HG02610 (cell line): Measurements from ENCODE around the gene CPXM2.

Experiments used
- ATAC-seq: cut with Tn5 transposase; IDR thresholded peaks from one replicate; pipeline ENCODE4 v1.9.1; 2021; ENCODE audit warnings: mild to moderate bottlenecking, moderate library complexity; ENCODE audit not compliant: unreplicated experiment

Gene CPXM2

GRCh38 chr10:123878666-123879303, 12.8 kb downstream of the CPXM2 start:
- no peak for ATAC-seq

DNA sequence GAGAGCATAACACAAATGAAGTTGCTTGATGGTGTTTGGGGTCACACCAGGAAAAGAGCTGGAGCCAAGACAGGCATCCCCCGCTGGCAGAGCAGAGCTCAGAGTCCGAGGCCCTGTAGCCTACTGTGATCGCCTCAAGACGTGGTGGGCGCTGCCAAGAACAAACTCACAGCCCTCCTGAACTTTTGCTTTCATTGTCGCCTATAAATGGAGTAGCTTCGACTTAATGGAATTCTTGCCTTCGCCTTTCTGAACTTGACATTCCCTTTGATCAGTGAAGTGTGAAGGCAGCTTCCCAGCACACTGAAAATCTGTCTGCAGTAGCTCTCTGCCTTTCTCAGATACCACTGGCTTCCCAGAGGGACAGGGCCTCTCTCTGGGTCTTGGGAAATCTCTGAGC, 21.3 kb downstream of the CPXM2 start:
- ATAC-seq, result no peak

DNA sequence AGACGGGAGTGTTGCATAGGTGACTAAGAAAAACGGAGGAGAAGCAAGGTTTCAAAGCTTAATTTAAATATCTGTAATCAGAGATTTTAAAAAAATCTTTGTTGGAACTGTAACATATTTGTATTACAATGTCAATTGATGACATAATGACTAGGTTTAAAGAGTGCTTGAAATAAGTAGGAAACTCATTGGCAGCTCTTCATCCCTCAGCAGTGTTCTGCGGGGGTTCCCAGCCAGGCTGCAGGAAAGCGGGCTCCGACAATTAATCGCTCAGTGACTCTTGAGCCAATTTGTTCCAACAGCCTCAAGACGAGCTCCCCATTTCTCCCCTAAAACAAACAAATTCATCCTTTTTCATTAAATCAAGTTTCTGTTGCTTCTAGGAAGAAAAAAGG, 22.6 kb downstream of the CPXM2 start:
- ATAC-seq, result no peak

- ATAC-seq, result no peak
Measured at GRCh38 chr10:123868038-123869019, 23.3 kb downstream of the CPXM2 start.

GRCh38 chr10:123865880-123866279, 25.7 kb downstream of the CPXM2 start:
- ATAC-seq, result no peak

- no peak for ATAC-seq
Measured at GRCh38 chr10:123865350-123865749, 26.3 kb downstream of the CPXM2 start.

GRCh38 chr10:123864923-123865322, 26.7 kb downstream of the CPXM2 start:
- no peak for ATAC-seq

GRCh38 chr10:123863721-123864482, 27.7 kb downstream of the CPXM2 start:
- ATAC-seq, result no peak

DNA sequence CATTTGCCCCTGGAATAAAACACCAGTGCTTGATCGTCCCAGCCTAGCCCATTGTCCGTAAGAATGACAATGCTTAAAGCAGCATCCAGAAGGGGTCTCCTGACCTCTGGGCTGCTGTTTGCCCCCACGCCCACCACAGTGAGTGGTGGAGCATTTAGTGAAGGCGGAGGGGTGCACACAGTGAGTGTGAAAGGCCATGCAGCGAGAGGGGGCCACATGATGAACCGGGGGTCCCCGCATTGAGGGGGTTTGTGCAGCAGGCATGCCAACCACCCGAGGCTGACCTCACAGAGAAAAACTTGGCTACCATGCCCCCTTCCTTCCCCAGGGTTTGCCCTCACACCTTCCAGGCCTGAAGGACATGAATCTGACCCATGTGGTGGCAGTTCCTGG, 28.4 kb downstream of the CPXM2 start:
- no peak for ATAC-seq

DNA sequence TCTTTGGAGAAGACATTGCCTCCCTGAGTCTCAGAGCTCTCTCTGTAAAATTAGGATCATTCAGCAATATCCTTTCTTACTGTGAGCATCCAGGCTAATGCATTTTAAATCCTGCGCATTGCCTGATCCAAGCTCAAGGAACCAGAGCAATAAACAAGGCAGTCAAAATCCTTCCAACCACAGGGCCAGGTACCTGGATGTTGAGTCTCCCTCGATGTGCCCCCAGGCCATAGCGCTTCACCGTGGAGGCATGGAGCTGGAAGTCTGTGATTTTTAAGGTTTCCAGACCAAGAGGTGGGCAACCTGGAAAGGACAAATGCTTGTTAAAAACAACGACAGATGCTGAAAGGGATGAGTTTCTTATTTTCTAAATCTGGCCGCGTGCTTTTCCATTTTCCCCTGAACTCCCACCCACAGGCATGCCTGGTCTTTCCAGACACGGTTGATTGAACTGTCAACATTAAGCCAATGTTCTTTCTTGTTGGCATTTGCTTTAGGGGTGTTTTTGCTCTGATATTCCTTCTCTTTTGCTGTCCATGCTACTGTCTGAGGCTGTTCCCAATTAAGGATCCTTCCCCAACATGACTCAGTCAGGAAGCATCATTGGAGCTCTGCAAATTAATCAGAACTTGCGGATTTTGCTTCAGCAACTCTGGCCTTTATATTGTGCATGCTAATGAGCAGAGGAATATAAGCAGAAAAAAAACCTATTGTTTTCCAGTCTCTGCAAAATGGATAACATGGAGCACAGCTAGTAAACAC, 29.0 kb downstream of the CPXM2 start:
- no peak for ATAC-seq

DNA sequence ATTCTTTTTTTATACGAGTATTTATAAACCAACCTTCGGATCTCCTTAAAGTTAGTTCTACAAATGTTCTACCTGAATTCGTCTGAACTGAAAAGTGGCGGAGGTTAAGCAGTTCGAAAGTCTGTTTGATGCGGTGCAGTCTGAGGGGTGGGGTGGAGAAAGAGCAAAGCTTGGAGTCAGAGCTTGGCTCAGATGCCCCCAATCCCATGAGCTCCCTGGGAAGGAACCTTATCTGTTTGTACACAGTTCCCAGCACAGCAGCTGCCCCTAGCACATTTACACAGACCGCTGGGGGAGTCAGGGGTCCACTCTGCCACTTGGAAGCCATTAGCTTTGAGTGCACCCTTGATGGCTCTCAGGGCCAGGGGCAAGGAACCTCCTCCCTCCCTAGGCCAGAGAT, 30.8 kb downstream of the CPXM2 start:
- no peak for ATAC-seq

DNA sequence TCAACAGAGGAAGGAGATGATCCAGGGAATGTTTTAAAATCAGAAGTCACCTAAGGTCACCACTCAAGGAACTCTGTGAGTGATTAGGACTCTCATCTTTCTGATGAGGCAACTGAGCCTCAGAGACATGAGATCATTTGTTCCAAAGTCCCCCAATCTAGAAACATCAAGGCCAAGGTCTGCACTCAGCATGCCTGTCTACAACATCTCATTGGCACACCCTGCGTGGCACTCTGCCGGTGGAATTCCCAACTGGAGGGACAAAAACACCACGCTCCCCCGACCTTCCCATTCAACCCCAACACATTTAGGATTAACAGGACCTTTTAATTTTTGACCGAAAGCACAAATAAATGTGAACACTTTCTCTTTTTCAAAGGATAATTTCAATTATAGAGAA, 31.4 kb downstream of the CPXM2 start:
- ATAC-seq, result no peak

DNA sequence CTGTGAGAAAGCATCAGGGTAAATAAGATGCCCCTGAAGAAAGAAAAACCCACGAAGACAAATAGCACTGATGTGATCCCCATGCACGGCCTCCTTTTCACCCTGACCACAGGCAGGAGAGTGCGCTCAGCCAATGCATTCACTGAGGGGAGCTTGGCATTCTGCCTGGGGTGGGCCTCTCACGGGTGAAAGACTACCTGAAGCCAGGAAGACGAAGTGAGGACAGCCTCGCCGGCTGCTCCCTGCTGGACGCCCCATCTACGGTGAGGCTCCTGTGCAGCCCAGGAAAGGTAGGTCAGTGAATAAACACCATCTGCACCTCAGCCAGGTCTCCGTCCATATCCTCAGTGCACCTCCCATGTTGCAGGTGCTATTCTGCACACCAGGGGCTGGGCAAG, 32.0 kb downstream of the CPXM2 start:
- ATAC-seq, result no peak

GRCh38 chr10:123858907-123859652, 32.5 kb downstream of the CPXM2 start:
- ATAC-seq, result no peak

GRCh38 chr10:123858077-123858681, 33.4 kb downstream of the CPXM2 start:
- no peak for ATAC-seq

GRCh38 chr10:123857616-123858015, 34.0 kb downstream of the CPXM2 start:
- ATAC-seq, result no peak

- ATAC-seq, result no peak
Measured at GRCh38 chr10:123855008-123855684, 36.5 kb downstream of the CPXM2 start.

GRCh38 chr10:123854498-123854897, 37.1 kb downstream of the CPXM2 start:
- no peak for ATAC-seq

GRCh38 chr10:123854003-123854402, 37.6 kb downstream of the CPXM2 start:
- no peak for ATAC-seq
